ENCODE results near the gene TRPM2.
"Not testable (repeated sequence)": the region's sequence is repeated elsewhere in the genome, so short reads cannot be mapped to it uniquely, and the experiment has no call there.

Gene TRPM2

GRCh38 chr21:44354001-44354405 lies 582 bp downstream of the TRPM2 start:
- DNase-seq (ENCODE audit: low read depth in 2 of 2, low spot score in 1 of 2) = no peak

GRCh38 chr21:44354775-44355771 lies 1.7 kb downstream of the TRPM2 start:
- no peak for DNase-seq (ENCODE audit: low read depth in 2 of 2, low spot score in 1 of 2)

- DNase-seq (ENCODE audit: low read depth in 2 of 2, low spot score in 1 of 2) = no peak
Measured at GRCh38 chr21:44356160-44356559, 2.7 kb downstream of the TRPM2 start.

- DNase-seq (ENCODE audit: low read depth in 2 of 2, low spot score in 1 of 2) = no peak
Measured at GRCh38 chr21:44356636-44357035, 3.2 kb downstream of the TRPM2 start.

- DNase-seq (ENCODE audit: low read depth in 2 of 2, low spot score in 1 of 2) = no peak
Measured at GRCh38 chr21:44357064-44357837, 3.8 kb downstream of the TRPM2 start.

GRCh38 chr21:44359396-44359795 lies 6.0 kb downstream of the TRPM2 start:
- DNase-seq (ENCODE audit: low read depth in 2 of 2, low spot score in 1 of 2) = no peak

- no peak for DNase-seq (ENCODE audit: low read depth in 2 of 2, low spot score in 1 of 2)
Measured at GRCh38 chr21:44360159-44360558, 6.7 kb downstream of the TRPM2 start.

- not testable (repeated sequence) for DNase-seq (ENCODE audit: low read depth in 2 of 2, low spot score in 1 of 2)
Measured at GRCh38 chr21:44361903-44362302, 8.5 kb downstream of the TRPM2 start.

GRCh38 chr21:44363278-44363677 lies 9.9 kb downstream of the TRPM2 start:
- no peak for DNase-seq (ENCODE audit: low read depth in 2 of 2, low spot score in 1 of 2)

- no peak for DNase-seq (ENCODE audit: low read depth in 2 of 2, low spot score in 1 of 2)
Measured at GRCh38 chr21:44364151-44365053, 11.0 kb downstream of the TRPM2 start.

GRCh38 chr21:44365251-44365966 lies 12.0 kb downstream of the TRPM2 start:
- DNase-seq (ENCODE audit: low read depth in 2 of 2, low spot score in 1 of 2) = no peak

- no peak for DNase-seq (ENCODE audit: low read depth in 2 of 2, low spot score in 1 of 2)
Measured at GRCh38 chr21:44365967-44366585, 12.7 kb downstream of the TRPM2 start.

- no peak for DNase-seq (ENCODE audit: low read depth in 2 of 2, low spot score in 1 of 2)
Measured at GRCh38 chr21:44366586-44367211, 13.3 kb downstream of the TRPM2 start.

GRCh38 chr21:44368711-44369446 lies 15.5 kb downstream of the TRPM2 start:
- DNase-seq (ENCODE audit: low read depth in 2 of 2, low spot score in 1 of 2) = no peak

- DNase-seq (ENCODE audit: low read depth in 2 of 2, low spot score in 1 of 2) = no peak
Measured at GRCh38 chr21:44370027-44370735, 16.8 kb downstream of the TRPM2 start.

GRCh38 chr21:44370786-44371410 lies 17.5 kb downstream of the TRPM2 start:
- no peak for DNase-seq (ENCODE audit: low read depth in 2 of 2, low spot score in 1 of 2)

- no peak for DNase-seq (ENCODE audit: low read depth in 2 of 2, low spot score in 1 of 2)
Measured at GRCh38 chr21:44371596-44371995, 18.2 kb downstream of the TRPM2 start.

GRCh38 chr21:44372616-44373015 lies 19.2 kb downstream of the TRPM2 start:
- DNase-seq (ENCODE audit: low read depth in 2 of 2, low spot score in 1 of 2) = no peak
